Spleen (tissue), 7 donors: ENCODE measurements around the gene TBCE.

Source experiments
- CTCF ChIP-seq, 11 experiments: fragments of 200-600 bp in 7 of 11; fragments of 450-650 bp in 4 of 11; sonication (generic) in 4 of 11; IDR thresholded peaks in 8 of 11; conservative IDR thresholded peaks in 3 of 11; 1 replicate in 7 of 11; 2 replicates in 4 of 11; pipeline versions ENCODE4 v1.4.0 to v1.8.0; 2016 to 2021; ENCODE audit warnings: antibody characterized with exemption in 11 of 11, inconsistent platforms in 4 of 11, mild to moderate bottlenecking in 1 of 11
- POLR2A ChIP-seq, 3 donors: fragments of 450-650 bp; IDR thresholded peaks; one replicate each; pipeline ENCODE4 v1.5.1; 2017; ENCODE audit warnings: antibody characterized with exemption in 3 of 3, mild to moderate bottlenecking in 1 of 3
- POLR2AphosphoS5 ChIP-seq, 3 donors: sonication (generic); formaldehyde crosslinking; IDR thresholded peaks; one replicate each; pipeline ENCODE4 v1.5.1; 2017; ENCODE audit warnings: antibody characterized with exemption in 3 of 3
- donor health status: DM: no; HTN: no; CAD: no; lungs with moderate emphysema.
- donor health status: DM: no; HTN: no; CAD: no.
- donor health status: DM: no; HTN: no; CAD: no.

GRCh38 chr1:235442788-235443429 lies 75.7 kb downstream of the TBCE start:
- TF ChIP-seq CTCF (IDR thresholded peaks at IDR 0.05 in 8 of 11, conservative IDR thresholded peaks at IDR 0.05 in 3 of 11) (no peak), POLR2AphosphoS5 (IDR thresholded peaks at IDR 0.05) (no peak), POLR2A (IDR thresholded peaks at IDR 0.05) (no peak)
